ENCODE data around the gene TSBP1.
"Not testable (repeated sequence)": the region's sequence is repeated elsewhere in the genome, so short reads cannot be mapped to it uniquely, and the experiment has no call there.

The TSBP1 gene

DNA sequence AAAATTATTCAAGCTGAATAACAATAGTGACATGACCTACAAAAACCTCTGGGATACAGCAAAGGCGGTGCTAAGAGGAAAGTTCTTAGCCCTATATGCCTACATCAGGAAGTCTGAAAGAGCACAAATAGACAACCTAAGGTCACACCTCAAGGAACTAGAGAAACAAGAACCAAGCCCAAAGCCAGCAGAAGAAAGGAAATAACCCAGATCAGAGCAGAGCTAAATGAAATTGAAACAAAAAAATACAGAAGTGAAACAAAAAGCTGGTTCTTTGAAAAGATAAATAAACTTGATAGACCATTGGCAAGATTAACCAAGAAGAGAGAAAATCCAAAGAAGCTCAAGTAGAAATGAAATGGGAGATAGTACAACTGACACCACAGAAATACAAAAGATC lies 100.3 kb downstream of the TSBP1 start:
- DNase-seq = no peak

- DNase-seq = not testable (repeated sequence)
These were observed 103.2 kb downstream of the TSBP1 start for GRCh38 chr6:32268459-32268858.

DNA sequence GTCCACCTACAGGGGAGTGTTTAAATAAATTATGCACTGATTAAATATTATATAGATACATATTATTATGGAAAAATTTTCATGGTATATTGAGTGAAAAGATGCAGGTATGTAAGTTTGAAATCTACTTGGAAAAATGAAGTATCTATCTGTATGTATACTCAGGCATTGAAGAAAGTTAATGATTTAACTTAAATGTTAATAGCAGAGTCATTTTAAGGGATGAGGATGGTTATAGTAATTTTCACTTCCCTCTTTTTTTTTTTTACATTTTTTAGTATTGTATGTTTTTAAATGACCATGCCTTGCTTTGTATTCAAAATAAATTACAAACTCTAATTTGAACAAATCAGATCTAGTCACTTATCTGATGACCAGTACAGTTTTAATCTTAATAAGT lies 104.7 kb downstream of the TSBP1 start:
- no peak for DNase-seq

DNA sequence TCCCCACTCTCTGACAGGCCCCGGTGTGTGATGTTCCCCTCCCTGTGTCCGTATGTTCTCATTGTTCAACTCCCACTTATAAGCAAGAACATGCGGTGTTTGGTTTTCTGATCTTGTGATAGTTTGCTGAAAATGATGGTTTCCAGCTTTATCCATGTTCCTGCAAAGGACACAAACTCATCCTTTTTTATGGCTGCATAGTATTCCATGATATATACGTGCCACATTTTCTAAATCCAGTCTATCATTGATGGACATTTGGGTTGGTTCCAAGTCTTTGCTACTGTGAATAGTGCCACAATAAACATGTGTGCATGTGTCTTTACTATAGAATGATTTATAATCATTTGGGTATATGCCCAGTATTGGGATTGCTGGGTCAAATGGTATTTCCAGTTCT lies 114.4 kb downstream of the TSBP1 start:
- DNase-seq = not testable (repeated sequence)

GRCh38 chr6:32255199-32256153 lies 116.2 kb downstream of the TSBP1 start:
- peak; percentile 89 for DNase-seq

GRCh38 chr6:32254761-32255198 lies 116.9 kb downstream of the TSBP1 start:
- no peak for DNase-seq

DNA sequence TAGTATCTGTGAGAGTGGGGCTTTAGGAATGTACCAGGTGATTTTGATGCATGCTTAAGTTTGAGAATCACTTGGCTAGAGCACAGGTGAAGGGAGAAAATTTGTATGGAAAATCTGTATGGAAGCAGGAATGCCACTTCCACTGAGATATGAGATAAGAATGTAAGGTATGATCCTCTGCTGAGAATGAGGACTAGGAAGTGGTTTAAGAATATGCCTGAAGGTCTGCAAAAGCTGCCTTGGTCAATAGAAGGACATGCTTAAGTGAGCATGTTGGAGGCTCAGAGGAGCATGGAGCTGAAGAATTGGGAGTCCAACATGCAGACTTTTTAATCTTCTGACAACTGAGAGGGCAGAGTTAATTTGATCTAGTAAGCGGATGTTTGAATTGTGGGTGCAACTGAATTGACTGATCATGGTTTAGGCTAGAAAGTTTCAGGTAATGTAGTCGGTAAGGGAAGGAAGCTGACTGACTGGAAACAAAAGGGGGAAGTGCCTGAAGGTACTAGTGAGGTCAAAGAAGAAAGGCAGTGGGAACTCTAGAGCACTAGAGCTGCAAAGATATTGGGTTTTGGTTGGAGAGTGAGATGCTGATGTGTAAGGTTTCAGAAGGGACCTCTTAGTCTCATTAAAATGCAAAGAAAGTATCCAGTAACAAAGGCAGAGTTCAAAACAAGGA lies 119.2 kb downstream of the TSBP1 start:
- DNase-seq = no peak

DNA sequence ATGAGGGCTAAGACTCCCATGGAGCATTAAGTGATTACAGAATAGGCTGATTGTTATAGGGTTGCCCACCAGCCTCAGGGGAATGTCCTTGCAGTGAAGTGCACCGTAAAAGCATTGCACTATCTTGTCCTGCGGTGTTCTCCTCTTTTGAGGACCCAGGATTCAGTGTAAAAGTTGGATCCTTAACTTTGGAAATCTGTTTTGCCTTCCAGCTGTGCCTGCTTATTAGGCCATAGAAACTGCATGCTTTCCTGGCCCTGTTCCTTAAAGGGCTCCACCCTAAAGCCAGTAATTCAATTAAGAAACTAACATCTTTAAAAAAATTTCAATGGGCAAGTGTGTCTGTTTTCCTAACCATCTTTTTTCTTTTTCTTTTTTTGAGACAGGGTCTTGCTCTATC lies 122.4 kb downstream of the TSBP1 start:
- DNase-seq = no peak

GRCh38 chr6:32247401-32247800 lies 124.3 kb downstream of the TSBP1 start:
- DNase-seq = no peak

DNA sequence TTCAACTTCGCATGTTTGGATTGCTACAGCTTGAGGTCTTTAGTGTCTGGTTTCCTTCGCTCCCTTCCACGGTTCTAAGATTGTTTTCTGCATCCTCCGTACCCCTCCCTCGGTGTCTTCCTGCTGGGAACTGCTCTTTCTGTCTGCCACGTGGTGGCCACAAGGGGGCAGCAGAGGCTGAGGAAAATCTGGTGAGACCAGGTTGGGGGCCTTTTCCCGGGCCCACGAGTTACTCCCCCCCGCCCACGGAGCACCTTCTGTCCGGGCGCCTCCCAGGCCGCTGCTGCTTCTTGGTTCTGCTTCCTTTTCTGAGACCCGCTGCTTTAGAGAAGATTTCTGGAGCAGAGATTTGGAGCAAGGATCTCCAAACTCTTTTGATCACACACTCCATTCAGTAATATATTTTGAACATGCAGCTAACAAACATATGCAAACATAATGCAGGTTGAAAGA lies 126.7 kb downstream of the TSBP1 start:
- peak; percentile 90 for DNase-seq

- no peak for DNase-seq
These were observed 127.4 kb downstream of the TSBP1 start for GRCh38 chr6:32244270-32244669.
